ENCODE results near the gene TENT4A.
A peak's percentile ranks its signal among the peaks of the same experiment; 100 is the strongest.

Gene TENT4A

DNA sequence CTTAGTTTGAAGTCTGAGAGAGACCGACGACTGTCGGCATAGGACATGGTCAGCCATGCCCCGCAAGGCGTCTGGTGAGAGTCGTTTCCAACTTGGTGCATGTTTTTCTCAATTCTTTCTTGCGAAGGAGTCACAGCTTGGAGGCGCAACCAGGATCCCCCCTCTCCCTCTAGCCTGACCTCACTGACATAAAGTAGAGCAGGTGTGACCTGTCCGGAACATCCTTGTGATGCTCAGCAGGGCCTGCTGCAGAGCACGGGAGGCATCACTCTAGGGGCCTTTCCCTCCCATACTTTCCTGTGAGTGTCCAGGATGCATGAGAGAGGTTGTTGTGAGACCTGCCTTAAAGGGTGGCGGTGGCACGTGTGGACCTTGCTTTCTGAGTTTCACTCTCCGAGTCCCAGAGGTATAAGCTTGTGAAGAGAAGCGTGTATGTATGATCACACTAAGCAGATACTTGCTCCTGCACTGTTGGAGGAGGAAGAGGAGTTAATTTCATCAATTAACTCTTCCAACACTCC is 5.0 kb downstream of the TENT4A start:
- DNase-seq (ENCODE audit: low read depth): no peak

DNA sequence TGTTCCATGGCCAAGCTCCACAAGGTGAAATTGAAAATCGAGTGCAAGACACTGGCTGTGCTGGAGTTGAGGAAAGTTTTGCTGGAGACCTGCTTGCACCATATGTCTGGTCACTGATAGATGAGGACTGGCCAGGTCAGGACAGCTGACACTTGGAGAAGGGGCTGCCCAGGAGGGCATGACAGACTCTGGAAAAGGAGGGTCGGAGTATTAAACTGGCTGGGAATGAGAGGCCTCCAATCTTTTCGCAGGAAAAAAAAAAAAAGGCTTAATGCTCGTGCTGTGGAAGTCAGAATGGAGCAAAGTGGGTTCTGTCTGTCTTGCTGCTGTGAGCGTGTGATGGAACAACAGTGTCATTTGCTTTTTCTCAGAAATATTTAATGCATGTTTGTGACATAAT is 5.5 kb downstream of the TENT4A start:
- no peak for DNase-seq (ENCODE audit: low read depth)

DNA sequence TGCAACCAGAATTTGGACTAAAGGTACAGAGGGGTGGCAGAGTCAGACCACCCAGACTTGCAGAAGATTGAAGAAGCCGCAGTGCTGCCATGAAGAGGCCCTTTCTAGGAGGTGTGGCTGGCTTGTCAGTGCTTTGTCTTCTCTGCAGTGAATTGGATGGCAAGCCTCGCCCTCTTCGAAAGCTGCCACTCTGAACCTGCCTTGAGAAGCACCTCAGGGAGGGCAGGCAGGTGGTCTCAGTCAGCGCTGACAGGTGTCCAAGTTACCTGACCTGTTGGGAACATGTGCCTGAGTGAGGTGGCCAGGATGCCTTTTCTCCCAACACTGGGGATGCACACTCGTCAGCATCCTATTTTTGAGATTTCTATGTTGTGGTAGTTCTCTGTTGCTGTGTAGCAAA is 6.2 kb downstream of the TENT4A start:
- DNase-seq (ENCODE audit: low read depth): no peak

DNA sequence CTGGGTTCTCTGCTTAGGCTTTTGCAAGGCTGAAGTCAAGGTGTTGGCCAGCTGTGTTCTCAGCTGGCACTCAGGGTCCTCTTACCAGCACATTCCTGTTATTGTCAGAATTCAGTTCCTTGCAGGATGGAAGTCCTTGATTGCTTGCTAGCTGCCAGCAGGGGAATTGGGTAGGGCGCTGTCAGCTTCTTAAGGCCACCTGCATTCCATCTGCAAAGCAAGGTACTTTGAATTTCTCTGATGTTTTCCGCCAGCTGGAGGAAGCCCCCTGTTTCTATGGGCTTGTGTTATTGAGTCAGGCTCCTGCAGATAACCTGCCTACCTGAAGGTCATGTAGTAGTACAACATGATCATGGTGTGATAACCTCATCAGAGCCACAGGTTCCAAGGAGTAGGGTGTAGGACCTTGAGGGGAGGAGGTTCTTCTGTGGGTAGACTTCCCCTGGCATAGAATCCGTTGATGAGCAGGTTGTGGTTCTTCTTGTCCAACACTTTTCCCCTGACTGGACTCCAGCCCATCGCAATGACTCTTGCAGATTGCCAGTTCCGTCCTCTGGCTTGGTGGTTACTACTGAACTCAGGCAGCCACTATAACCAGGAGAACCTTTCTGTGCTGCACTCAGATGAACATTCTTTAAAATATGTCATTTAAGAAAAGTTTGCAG is 6.8 kb downstream of the TENT4A start:
- no peak for DNase-seq (ENCODE audit: low read depth)

DNA sequence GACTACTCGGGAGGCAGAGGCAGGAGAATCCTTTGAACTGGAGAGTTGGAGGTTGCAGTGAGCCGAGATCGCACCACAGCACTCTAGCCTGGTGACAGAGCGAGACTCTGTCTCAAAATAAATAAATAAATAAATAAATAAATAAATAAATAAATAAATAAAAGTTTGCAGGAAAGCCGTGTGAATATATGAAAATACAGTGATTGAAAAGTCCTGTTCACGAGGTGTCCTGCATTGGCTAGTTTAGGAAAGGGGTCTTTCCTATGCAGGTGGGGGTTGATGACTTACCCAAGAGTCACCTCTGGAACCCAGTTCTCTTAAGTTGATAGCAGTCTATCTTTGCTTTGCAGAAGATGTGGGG is 7.3 kb downstream of the TENT4A start:
- no peak for DNase-seq (ENCODE audit: low read depth)

DNA sequence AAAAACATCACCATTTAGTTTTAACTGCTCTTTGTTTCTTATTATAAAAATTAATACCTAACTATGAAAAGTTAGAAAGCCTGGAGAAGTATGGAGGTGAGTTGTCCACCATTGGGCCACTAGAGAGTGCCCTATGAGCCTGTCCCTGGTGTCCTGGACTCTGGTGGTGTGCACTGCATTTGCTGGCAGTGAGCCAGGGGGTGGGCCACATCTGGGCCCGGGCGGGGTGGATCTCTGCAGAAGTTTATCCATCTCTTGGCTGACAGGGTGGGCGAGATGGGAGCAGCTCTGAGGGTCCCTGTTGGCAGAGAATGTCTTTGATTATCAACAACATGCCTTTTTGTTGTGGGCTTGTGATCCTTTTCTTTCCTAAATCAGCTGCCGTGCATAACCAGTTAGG is 8.2 kb downstream of the TENT4A start:
- peak; percentile 21 for DNase-seq (ENCODE audit: low read depth)

DNA sequence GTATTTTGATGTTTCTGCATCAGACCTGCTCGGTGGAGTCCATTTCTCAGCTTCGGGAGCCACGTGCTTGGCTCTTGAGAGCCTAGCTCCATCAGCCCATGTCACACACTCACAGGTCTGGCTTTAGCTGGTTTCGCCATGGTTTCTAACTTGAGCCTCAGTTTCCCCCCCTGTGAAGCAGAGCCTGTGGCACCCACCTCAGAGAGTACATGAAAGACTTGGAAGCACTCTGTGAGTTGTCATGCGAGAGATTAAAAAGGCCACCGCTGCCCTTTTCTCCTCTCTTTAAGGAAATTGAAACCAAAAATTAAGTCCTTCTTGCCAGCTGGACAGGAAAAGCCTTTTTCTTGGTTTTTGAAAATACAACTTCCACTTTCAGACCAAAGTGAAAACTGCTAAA is 8.8 kb downstream of the TENT4A start:
- DNase-seq (ENCODE audit: low read depth): no peak

DNA sequence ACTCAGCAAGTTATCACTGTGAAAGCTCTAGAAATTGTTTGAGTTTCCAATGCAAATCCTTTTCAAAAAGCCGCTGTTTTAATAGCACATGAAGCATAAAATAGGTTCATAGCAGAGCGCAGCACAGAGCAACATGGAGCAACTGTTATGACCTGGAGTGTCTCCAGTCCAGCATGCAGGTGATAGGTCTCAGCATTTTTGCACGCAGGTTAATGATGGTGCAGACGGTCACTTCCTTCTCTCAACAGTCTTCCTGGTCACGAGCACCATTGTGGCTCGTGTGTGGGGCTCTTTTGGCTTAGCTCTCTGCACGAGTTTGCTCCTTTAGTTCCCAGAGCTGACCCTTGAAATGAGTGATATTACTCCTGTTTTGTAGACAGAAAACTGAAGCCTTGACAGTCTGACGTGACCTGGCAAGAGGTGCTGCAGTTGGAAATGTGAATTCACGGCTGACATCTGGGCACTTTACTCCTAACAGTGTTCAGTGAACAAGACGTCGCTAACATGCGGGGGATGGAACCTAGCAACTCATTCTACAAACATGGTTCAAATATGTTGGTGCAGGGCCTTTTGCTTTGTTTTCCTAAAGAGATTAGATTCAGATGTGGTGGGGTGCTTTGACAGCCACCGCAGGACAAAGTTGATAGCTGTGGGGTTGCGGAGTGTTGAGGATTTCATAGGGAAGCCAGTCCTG is 10.0 kb downstream of the TENT4A start:
- DNase-seq (ENCODE audit: low read depth): no peak

DNA sequence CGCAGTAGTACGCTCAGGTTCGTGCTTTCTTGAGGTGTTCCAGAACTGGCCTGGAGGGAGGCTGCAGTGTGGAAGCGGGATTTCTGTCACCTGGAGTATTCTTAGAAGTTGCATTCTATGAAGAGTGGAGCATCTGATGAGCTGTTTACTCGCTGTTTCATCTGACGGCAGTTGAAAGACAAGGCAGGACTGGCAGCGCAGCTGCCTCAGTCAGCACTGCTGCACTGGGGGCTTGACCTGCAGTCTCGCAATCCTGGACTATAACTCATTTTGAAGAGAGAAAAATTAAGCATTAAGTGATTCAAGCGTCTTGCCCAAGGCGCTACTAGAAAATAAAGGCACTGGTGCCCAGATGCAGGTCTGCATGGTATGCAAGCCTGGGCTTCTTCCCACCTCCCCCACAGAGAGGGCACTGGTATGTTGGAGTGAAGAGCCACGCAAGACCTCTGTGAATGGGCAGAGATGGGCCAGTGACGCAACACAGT is 10.6 kb downstream of the TENT4A start:
- DNase-seq (ENCODE audit: low read depth): no peak

DNA sequence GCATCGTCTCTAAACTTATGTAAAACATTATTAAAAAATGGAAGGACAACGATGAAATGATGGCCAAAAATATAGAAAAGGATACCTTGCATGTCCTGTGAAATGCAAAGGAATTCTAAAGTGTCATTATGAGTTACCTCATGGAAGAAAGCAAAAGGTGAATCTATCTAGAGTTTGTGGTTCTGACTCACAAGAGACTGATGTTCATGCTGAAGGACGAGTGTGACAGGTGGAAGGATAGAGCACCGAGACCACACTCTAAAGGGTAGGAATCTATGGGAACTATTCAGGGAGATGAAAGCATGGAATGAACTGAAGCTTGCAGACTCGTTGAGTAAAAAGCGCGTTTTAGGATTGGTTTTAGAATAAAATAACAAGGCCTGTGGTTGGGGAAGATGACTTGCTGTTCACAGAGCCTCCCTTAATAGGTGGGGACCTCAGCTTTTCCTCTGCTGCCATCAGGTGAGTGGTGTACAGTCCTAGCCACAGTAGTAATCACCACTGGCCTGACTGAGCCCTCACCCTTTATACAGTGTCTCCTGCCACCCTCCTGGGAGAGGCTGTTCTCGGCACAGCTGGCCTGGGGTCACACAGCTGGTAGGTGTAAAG is 11.2 kb downstream of the TENT4A start:
- no peak for DNase-seq (ENCODE audit: low read depth)

DNA sequence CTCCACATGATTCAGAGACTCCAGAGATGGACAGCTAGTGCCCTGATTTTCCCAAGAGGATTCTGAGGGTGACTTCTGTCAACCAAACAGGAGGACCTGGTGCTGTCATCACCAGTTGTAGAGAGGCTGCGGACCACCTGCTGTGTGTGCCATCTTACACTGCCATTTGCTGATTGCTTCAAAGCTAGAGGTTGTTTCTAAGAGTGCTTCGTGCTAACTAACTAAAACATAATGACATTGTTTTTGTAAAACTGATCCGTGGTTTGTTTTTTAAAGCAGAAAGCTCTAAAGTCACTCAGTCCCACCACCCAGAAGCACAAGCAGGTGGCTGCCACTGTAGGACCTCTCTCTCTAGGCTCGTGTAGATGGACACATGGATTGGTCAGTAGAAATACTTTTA is 12.2 kb downstream of the TENT4A start:
- DNase-seq (ENCODE audit: low read depth): no peak

DNA sequence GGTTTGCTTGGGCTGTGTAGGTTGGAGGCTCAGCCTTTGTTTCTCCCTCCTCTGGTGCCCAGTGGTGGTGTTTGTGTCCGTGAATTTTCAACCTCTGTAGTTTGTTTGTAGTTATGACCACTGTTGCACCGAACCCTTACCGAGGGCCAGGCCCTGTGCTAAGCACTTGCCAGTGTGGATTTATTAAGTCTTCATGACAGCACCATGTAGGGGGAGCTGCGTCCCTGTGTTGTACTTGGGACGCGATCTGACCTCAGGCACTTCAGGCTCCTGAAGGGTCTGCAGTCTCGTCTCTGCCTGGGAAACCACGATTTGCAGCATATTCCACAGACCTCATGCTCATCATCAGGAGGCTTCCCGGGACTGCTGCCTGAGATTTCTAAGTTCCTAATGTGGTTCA is 12.8 kb downstream of the TENT4A start:
- no peak for DNase-seq (ENCODE audit: low read depth)

DNA sequence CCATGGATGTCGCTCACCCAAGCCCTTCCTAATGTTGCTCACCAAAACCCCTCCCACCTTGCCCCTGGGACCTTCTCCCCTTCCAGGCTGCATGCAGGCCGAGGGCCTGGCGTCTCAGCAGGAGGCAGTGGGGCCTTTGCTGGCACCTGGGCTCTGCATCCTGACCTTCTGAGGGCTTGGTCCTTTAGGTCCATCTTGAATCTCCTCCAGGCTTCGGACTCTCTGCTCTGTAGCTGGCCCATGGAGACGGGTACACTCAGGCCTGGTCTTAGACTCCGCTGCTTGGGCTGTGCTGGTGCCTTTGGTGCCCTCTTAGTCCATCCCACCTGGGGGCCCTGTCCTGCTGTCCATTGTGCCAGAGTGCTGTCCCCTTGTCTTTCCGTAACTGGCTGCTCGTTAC is 14.0 kb downstream of the TENT4A start:
- no peak for DNase-seq (ENCODE audit: low read depth)

DNA sequence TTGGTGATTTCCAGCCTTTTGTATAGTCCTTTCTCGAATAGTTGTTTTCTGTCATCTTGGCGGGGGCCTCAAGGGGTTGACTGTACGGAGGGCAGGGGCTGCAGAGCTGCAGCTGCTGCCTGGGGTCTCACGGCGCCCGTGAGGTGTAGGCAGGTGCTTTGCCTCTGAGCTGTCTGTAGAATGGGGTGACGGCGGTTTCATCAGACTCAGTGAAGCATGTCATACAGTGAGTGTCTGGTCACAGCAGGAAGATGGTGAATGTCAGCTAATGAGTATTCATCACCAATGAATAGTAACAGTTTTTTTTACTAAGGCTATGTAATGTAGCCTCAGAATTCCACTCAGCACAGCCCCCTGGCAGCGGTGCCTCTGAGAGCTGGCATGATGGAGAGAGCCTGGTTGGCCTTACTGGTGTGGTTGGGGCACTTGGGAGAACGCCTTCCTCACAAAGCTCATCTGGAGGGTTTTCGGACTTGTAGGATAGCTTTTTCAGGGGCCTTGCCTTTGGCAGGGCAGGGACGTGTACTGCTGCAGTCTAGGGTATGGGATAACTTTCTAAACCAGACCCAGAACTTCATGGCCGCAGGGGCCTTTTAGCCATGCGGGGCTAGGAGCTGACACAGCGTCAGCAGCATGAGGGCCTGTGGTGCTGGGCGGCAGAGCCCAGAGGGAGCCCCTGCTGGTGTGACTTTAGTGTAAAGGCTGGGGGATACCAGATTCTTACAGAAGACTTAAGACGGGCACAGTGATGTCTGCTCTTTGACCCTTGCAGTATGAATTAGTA is 15.0 kb downstream of the TENT4A start:
- no peak for DNase-seq (ENCODE audit: low read depth)

DNA sequence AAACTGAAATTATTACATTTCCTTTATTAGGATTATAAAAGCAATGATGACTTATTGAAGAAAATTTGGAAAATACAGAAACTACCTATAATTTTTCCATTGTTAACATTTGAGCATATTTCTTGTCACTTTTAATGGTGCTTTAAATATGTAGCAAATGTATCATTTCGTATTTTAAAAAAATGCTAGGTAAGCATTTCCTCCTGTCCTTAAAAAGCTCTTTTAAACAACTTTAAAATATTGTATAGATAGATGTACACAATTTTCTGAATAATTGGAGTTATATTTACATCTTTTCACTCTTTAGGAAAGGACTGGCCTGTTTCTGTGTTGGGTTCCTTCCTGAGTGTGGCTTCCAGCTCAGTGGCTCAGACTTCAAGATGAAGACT is 15.6 kb downstream of the TENT4A start:
- DNase-seq (ENCODE audit: low read depth): no peak

DNA sequence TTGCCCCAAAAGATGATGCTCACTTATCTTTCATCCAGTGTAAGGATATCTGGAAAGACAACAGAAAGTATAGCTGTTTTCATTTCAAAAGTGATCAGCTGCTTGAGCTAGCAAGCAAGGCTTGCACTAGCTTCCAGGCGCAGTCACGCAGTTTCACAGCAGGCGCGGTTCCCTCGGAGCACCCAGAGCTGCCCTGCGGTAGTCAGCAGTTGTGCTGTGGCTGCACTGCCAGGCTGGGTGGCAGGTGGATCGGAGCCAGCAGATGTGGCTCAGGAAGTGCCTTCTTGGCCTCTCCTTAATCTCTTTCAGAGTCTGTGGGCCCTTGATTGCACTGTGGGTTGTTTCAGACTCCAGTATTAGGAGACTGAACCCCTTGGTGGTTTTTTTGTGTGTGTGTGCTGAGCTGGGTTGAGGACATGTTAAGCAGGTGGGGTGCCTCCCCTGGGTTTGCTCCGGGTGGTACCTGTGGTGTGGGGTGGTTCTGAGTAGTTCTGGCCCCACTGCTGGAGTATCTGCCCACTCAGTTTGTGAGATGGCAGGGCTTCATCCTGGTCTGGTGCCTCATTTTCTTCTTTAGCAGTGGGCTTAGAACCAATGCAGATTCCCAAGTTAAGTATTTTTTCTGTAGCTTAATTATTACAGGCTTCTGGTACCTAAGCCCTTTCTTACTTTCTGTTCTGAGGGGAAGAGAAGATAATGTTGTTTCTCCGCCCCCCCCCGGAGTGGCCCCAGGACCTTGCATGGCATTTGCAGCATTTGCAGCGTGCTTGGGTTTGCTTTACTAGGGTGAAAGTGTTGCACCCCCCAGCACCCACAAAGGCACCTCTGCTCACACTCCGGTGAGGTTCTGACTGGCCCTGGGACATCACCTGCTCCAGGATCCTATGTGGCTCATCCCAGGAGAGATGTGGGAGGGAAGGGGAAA is 16.4 kb downstream of the TENT4A start:
- peak; percentile 30 for DNase-seq (ENCODE audit: low read depth)

DNA sequence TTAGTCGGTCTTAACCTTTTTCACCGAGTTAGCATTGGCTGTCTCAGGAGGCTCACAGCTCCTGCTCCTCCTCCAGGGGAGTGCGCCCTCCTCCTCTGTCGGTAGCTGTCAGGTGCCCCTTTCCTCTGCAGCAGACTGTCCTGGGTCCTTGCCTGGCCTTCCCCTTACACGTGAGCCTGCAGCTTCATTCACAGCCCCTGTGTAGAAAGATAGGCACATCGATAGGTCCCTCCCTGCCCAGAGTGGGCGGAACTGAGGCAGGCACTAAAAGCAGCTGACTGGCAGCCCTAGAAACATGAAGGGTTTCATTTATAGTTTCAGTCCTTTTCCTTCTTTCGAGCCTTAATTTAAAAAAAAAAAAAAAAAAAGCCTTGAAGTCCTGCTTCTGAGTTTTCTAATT is 17.2 kb downstream of the TENT4A start:
- no peak for DNase-seq (ENCODE audit: low read depth)

DNA sequence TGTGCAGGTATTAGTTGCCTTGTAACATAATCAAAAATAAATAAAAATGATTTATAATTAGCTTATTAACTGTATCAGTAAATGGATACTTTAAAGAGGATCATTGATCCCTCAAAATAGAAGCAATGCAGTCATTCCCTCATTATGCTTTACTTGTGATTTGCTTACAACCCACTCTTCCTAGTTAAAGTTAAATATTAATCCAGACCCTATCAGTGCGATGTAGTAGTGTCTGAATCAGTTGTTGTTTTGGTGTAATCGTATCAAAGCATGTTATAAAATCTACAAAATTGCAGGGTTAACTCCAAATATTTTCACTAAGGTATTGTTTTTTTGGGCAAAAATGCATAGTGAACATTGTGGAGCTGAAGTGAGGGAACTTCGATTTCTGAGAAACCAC is 17.6 kb downstream of the TENT4A start:
- no peak for DNase-seq (ENCODE audit: low read depth)

DNA sequence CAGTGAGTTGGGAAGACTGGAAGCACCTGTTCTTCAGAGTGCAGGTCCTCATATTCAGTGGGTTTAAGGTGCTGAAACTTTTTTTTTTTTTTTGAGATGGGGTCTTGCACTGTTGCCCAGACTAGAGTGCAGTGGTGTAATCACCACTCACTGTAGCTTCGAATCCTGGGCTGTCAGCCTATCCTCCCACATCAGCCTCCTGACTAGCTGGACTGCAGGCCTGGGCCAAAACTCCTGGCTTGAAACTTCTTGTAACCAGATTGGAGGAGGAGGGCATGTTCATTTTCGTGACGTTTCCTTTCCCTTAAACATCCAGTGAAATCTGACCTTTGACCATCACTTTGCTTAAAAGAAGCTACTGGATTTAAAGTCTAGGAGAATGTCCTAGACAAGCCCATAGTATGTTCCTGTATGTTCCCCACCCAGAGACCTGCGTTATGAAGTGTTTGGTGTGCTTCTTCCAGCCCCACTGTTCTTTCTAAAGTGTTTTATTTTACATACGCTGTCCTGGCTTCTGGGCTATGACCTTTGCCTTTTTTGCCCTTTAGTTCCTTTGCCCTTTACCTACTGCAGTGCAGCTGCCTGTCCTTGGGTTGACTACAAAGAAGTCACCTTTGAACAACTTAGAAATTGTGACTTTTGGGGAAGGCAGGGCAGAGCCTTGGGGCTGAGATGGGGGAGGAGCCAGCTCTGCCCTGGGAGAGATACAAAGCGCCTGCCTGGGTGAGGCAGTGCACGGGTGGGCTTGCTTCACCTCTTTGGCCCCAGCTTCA is 18.4 kb downstream of the TENT4A start:
- no peak for DNase-seq (ENCODE audit: low read depth)

DNA sequence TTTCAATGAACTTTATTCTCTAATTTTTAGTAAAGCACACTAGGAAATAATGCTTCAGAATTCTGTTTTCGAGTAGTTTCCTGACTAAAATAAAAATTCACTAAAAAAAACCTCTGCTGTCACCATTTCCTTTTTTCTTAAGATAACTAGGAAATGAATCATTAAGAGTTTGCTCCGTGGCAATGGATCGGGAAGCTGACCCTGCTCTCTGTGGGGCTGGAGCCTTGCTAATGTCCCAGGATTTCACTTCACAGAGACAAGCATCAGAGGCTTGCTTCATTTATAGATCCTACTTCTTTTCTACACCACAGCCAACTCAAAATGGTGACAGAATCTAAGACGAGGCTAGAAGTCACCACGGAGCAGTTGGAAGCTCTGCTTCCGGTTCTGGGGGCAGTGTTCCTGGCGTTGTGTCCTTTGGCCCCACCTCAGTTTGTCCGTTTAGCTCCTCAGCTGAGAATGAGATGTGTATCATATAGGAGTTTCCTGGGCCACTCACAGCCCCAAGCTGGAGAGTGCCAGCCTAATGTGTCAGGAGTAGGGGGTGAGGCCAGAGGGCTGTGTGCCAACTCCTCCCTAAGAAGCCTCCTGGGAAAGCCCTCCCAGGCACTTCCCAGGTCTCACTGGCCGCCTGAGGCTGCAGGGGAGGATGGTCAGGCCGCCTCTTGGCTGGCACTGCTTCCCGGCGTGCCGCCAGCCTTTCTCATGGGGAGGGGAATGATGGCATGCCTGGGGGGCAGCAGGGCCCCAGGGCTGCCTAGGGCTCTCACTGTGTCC is 19.6 kb downstream of the TENT4A start:
- no peak for DNase-seq (ENCODE audit: low read depth)

All from CMK (cell line).